CD4-positive, alpha-beta T cell treated with Interleukin-15 for 4 hours (primary cell): ENCODE data around the gene CLIC5.
"Not testable (repeated sequence)": the region's sequence is repeated elsewhere in the genome, so short reads cannot be mapped to it uniquely, and the experiment has no call there.

Source experiments
- DNase-seq: peaks from one replicate; pipeline ENCODE4 v3.0.0-alpha.2; 2020; ENCODE audit warnings: low spot score

Gene CLIC5

DNA sequence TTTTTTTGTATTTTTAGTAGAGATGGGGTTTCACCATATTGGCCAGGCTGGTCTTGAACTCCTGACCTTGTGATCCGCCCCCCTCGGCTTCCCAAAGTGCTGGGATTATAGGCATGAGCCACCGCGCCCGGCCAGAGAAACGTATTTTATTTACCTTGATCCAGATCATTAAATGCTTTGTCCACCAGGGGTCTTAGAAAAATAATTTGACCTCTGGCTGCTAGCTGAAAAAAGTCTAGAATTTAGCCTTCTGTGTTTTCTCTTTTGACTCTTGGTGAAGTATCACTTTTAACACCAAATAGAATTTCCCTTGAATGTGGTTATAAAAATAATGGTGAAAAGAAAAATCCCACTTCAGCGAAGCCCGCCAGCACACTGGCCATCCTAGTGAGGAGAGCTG is 89.2 kb downstream of the CLIC5 start:
- DNase-seq = not testable (repeated sequence)

DNA sequence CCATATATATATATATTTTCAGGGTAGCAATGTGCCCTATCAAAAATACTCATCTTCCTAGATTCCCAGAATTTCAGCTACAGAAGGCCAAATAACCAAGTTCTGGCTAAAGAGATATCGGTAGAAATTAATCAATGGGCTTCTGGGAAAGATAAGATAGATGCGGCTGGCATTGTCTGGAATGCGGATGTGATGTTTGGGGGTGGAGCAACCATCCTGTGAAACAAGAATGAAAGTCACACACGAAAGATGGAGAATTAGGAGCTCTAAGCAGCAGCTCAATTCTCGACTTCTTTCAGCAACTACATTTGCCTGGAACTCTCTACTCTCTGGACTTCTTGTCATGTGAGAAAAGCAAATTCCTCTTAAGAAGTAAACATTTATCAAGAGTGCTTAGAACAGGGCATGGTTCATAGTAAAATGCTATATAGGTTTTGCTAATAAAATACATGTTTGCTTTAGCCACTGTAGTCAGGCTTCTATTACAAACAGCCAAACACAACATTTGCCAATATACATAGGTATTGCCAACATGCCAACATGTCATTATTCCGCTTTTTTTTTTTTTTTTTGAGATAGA is 90.8 kb downstream of the CLIC5 start:
- no peak for DNase-seq

DNA sequence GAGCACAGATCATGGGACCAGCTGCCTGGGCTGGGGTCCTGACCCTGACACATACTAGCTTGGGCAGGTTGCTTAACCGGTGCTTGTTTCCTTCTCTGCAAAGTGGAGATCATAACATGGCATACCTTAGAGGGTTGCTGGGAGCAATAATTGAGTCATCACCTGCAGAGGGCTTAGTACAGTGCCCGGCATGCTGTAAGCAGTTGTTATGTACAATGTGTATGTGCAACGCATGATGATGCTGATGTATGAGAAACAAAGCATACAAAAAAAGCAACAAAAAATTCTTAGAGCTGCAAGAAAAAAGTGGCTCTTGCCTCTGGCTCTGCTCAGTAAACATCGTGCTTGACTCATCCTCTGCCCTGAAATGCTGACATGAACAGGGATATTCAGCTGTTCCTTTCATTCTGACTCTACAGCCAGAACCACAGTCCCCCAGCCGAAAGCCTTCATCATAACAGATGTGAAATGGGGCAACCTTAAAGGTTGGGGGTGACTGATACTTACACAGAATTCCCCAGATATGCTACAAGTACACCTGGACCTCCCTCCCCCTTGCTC is 91.7 kb downstream of the CLIC5 start:
- no peak for DNase-seq

DNA sequence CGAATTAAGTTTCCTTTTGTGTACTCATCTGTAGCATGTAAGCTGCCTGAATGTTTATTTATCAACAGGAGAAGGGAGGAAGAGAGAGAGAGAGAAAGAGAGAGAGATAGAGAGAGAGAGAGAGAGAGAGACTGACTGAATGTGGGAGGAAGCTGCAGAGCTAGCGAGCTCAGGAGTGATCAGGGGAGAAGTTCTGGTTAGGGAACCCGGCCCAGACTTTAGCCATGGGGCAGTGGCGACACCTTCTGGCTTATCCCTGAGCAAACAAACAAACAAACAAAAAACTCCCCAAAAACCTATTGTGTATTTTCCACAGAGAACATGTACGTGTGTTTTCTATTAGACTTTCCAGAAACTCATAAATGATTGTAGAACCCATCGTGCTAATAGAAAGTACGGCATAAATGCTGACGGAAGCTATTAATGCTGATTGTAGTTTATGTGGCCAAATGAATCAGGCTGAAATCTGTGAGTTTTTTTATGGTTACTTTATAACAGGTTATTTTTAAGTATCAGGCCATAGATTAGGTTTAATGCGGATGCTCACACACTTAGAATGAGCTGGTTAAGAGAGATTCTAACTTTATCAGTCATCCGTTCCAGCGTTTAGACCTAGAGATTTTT is 92.8 kb downstream of the CLIC5 start:
- peak; percentile 42 for DNase-seq

DNA sequence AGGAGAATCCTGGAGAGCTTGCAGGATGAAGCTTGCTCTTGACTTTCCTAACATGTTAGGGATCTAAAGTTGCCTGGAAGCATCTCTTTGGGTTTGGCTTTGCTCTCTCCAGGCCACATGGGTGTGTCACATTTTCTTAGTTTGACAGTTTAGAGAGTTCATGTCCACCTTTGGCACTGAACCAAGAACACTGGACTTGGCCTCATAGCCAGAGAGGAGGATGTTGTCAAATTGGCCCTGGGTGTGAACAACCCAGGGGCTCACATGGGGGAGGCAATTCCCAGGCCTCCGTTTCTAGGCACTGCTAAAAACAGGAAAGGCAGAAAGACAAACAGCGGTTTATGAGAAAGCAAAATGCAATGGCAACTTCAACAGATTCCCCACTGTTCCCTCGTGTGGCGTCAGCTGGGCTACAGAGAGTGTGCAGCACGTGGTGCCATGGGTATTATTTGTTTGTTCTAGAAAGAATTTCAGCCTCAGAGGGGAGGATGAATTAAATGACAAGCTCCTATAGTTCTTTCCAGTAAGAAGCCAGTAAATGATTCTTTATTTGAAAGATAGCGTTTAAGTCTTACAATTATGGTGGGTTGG is 93.9 kb downstream of the CLIC5 start:
- DNase-seq = no peak

DNA sequence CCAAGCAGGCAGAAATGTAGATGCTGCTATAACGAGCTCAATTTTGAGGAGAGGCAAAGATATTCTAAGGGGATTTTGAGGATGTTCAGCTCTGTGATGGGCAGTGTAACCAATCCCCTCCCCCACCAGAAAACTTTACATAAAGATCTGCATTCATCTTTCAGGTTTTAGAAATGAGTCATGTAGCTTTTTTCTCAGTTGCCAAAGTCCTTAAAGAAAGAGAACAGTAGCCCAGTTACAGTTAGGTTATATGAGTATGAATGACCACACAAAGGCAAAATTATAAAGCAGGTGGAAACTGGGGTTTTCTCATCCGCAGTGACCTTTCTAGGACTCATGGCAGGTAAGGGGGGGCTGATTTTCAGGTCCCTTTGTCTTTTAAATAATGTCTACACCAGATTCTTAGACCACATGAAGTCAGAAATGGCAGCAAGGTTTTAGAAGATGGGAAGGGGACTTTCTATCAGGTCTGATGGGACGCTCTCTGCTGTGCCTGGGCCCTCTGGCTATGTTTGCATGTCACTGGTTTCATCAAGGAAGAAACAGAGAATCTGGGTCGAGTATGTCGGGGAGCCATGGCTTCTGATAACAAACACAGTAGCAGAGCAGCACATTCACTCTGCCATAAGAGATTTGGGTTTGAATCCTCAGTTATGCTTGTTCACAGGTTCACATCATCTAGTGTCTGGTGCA is 94.7 kb downstream of the CLIC5 start:
- no peak for DNase-seq

DNA sequence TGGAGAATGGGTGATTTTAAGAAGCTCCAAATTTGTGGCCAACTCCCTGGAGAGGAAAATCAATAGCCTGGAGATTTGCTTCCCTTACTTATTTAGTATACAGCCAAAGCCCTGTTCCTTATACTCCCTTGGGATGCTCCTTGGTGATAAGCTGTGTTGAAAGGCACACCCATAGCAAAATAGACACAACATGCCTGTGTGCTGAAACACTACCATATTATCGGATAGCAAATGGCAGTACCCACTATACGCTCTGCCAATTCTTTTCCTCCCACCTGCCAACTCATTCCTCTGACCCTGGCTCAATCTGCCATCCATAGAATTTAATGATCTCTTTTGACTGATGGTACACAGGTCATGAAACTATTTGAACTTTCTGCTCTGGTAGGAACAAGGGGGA is 98.2 kb downstream of the CLIC5 start:
- no peak for DNase-seq

DNA sequence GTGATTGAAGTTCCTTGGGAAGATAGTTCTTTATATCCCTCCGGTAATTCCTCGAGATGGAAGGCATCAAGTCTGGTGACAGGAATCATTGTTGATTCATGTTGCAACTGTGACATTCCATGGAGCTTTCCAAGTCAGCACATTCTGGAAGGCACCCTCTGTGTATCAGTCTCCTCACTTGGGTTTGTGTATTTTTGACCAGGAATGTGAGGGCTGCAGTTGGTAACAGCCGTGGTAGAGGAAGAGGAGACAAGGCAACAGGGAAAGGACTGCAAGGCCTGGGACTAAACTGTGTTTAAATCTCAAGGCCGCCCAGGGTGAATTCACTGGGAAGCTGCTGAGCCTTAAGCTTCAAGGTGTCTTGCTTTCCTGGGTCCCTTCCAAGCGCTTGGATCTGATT is 99.0 kb downstream of the CLIC5 start:
- DNase-seq = no peak

DNA sequence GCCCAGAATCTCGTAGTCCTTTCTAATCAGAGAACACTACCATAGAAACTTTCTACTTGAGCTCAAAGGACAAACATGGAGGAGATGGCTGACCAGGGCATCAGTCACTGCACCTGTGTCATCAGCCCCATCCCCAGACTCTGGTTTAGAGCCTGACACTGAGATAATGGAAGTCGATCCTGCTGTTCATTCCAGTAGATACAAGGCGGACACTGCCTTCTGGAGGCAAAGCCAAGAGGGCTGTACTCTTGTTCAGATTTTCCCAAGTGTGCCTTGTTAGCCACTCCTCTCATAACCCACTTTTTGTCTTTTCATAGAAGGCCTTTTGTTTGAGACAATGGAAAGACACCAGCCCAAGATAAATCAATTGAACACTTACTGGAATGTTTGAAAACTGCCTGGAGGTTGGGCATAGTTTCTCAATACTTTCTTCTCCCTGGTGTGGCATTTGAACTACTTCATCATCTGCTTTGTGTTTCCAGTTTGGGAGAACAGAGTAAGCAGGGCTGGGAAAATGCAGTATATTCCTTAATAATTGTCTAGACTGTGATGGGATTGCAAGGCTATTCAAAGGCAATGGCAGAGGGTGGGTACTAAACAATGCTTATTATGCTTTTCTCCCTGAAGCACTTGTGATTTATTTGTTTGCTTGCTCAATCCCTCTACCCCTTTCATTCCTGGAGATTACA is 99.7 kb downstream of the CLIC5 start:
- no peak for DNase-seq

DNA sequence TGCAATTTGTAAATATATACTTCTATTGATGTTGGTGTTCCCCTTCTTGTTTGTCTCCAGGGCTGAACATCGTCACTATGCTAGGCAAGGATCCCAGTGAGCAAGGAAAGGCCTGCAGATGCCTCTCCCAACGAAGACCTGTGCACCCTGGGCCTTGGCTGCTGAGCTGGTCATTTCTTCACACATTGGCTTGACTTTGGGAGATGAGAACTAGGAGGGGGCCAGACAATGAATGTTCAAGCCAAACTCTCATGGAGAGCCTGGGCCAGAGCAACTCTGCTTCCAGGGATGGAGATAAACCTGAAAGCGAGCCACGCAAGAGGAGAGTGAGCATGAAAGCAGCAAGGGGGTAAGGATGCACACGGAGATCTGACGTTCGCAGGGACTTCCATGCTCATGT is 104.0 kb downstream of the CLIC5 start:
- no peak for DNase-seq

DNA sequence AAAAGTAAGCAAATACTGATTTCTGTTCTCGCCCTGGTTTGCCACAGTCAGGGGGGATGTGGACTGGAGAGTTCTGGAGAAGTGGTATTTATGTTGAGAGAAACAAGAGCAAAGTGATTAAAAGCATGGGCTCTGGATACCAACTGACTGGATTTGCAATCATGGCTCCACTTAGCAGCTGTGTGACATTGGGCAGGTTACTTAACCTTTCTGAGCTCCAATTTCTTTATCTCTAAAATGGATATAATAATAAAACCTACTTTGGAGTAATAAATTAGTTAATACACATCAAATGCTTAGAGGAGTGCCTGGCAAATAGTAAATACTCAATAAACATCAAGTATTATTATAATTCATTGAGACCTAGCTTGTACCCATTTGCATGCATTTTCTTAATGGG is 111.7 kb downstream of the CLIC5 start:
- DNase-seq = no peak

DNA sequence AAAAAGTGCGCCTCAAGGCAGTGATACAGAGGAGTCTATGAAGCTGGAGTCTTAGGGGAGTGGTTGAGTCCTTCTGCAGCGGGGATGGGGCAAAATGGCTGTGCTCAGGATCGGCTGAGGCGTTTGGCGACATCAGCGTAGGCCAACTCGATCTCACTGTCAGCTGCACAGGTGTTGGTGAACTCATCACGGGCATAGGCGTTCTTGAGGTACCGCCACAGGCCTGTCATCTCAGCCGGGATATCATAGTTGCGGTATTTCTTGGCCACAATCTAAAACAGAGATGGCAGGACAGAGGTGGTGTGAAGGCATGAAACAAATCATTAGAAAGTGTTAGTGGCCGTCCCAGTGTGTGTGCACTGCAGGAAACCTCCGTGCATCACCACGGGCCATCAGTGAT is 112.7 kb downstream of the CLIC5 start:
- no peak for DNase-seq

DNA sequence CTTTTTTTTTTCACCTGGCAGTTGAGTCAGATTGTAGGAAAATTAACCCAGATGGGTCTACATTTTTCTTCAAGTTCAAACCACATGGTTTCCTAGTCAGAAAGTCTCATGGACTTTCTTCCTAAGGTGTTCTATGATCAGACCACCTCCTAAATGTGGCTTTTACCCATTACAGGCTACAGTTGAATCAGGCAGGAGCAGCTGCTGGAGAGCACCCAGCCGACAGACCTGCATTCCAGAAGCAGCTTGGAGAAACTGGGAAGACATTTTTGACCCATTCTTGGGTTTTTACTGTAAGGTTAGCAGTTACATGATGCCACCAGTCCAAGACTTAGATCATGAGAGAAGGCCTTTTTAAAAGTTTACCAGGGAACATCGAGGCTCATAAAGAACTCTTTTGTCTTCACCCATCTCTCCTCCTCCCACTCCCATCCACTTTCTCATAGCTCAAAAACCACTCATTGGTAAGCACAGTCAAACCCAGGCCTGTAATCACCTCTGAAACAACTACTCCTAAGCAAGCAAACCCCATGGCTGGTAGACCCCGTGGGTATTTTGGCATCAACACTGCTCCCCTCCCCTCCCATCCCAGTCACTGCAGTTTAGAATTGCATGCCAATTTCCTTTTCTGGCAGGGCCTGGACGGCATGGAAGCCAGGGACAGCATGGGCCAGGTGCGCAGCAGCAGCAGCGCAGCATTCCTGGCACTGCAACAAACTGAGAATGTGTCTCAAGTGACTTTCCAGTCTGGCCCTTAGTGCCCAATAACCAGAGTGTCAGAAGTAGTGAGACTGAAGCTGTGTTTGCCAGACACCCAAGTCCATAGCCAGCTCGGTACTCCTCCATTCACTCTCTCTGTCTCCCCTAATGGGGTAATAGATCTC is 113.7 kb downstream of the CLIC5 start:
- no peak for DNase-seq

DNA sequence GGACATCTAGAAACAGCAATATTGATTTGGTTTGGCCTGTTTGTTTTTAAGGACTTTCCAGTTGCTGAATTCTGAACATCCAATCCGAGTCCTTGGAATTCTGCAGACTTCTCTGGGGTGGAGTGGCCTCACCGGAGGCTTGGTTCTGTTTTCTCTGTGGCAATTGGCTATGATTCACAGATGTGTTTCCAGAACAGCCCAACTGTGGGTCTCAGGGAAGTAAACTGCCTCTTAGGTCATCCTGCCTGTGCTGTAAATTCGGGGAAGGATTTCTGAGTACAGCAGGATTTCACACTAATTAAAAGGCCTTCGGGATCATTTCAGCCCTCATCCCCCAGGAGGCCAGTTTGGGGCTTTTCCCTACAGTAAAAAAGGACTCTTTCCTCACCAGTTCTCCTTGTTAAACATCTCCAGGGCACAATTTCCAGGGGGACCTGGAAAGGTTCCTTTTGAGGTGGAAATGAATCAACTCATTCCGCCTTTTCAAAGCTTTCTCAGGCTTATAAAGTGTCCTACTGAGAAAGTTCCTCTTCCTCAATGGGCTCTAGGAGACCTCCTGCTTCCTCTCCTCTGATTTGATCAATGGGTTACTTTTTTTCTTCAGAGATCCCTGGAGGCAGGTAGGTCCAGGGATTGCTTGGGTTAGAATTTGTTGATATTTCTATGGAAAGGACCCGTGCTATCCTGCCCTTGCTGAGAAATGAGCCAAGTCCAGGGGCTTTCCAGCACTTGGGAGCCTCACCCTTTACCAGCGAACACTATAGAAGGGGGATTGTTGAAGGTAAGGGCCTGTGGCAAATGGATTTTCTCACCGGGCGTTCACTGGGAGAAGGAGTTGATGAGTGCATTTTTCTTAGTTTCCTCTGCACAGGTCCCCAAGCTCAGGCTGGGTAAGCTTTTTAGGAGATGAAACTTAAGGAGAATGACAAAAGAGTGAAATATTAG is 114.6 kb downstream of the CLIC5 start:
- no peak for DNase-seq

DNA sequence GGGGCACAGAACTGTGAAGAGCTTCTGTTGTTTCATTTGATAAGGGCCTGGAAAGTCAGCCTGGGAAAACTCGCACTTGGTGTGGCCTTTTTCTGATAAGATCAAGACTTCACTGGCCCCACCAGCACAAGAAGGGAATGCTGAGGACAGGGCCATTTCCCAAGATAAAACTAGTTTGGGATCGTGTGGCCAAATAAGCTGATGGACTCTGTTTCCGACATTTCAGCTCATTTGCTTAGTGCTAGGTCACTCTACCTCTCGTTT is 116.0 kb downstream of the CLIC5 start:
- no peak for DNase-seq

DNA sequence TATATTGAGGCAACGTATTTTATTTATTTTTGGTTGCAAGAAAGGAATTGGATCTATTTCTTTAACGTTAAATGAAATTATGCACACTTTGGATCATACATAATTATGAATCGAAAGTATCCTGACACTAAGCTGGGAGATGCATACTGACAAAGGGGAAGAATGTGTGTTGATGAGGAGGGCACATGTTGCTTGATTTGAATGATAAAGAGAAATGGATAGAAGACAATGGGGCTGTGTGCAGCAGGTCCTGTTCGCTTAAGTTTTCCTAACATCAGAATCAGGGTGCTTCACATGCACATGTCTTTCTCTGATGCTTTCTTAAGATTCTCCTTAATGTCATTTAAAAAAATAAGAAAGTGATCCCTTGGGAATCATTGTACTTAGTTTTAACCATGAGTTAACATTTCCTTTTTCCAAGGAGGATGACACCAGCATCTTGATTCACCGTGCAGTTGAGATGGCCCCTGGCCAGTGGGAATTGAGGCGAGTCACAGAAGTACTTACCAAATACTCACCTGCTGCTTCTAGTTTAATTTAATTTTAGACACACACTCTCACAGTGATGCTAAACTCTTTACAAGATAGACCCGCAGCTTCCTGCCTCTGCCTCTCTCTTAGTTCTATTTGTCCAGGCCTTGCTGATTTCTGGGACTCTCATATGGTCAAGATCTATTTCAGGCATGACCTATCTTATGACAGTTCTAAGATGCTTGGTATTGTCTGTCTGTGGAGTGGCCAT is 116.5 kb downstream of the CLIC5 start:
- DNase-seq = no peak

DNA sequence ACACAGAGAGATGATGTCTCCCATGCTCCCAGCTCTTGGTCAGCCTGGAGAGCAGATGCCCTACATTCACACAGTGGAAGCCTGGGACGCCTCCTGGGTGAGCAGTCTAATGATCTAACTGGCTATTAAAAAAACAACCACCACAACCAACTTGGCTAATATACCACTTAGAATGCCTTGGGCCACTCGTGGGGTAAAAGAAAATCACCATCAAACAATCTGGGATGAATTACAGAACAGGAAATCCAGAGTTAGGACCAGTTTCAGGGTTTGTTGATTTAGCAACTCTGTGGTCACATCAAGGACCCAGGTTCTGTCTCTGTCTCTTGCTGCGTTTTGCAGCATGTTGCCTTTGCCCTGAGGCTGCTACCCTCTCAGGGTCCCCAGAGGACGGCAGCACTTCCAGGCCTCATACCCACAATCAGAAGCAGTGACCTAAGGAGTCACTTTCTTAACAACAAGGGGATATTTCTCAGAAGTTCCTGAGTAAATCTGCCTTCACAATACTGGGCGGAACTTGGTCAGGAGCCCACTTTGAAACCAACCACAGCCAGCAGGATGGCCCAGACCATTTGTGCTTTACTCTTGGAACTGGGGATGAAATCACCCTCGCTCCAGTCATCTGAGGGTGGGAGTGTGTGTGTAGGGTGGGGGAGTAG is 118.7 kb downstream of the CLIC5 start:
- no peak for DNase-seq

DNA sequence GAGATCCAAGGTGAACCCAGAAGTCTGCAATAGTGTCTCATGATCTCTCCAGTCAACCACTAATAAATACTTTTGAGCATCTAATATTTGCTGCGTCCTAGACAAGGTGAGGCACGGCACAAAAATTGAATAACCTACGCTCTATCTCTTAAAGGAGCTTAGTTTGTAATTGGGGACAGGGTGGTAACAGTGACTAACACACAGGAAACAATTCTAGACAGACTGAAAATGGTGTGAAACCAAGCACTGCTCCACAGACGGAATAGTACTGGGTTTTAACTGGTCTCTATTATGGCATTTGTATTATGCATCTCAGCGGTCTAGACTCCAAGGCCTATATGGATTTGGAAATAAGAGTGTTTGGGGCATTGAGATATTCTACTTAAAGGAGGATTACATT is 120.1 kb downstream of the CLIC5 start:
- peak; percentile 32 for DNase-seq

DNA sequence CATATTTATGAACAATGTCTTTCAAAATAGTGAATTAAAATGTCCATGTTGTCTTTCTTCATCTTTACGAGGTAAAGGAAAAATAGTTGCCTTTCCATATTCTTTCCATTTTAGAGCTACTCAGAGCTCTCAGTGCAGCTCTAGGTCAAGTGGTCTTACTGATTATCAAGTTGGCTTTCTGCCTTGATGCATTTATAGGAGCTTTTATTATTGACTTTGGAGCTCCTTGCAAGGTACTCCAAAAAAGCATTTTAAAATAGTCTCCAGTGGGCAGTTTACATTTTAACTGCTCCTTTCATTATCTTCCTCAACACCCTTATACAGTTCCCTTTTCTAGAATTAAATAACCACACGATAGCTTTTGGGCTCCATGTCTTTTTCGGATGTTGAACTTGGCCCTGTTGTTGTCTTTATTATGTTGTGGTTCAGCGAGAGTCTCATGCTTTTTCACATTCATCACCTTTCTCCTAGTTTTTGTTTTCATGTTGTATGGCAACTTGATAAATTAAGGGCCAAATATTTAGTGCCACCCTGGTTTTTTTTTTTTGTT is 122.9 kb downstream of the CLIC5 start:
- no peak for DNase-seq
